PC-3 (cell line): ENCODE results near the gene NLGN1.

Experiments
- CTCF ChIP-seq: fragments of 300-600 bp; sonication (generic); conservative IDR thresholded peaks from 2 replicates; pipeline ENCODE4 v1.5.1; 2017; ENCODE audit warnings: antibody characterized with exemption, low read depth, mild to moderate bottlenecking, low read length
- EZH2 ChIP-seq: fragments of 300-600 bp; sonication (generic); IDR thresholded peaks from one replicate; pipeline ENCODE4 v1.6.1; 2017; ENCODE audit warnings: antibody characterized with exemption, mild to moderate bottlenecking, low read length; ENCODE audit not compliant: unreplicated experiment

DNA sequence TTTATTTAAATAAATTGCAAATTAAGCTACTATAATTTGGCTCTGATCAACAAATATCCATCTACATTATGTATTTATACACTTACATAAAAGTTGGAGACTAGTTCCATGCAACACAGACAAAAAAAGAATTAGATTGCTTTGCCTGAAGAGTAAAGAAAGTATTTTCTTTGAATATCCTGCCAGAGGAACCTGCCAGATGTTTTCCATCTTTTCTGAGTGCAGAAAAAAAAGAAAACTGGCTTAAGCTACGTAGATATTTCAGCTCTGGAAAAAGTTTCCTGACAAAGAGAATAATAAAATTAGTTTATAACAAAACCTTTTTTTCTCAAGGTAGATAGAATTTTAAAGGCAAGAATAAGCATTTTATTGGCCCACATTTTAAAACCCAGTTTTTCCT, 854.1 kb downstream of the NLGN1 start:
- no peak for TF ChIP-seq CTCF
- TF ChIP-seq EZH2 = no peak
